RWPE2 (cell line): Measurements from ENCODE around the gene TPM4.

Source experiments
- ATAC-seq: fragments of 200-7000 bp; cut with Tn5 transposase; 3 replicates; pipeline ENCODE4 v1.9.1; 2021; ENCODE audit warnings: low read depth
- DNase-seq: peaks from one replicate; pipeline ENCODE4 v3.0.0-alpha.2; 2020; ENCODE audit warnings: low spot score
- H3K27ac ChIP-seq: fragments of 450-650 bp; 2 replicates; pipeline ENCODE4 v1.5.1; 2017; ENCODE audit warnings: mild to moderate bottlenecking; ENCODE audit not compliant: poor library complexity, severe bottlenecking
- H3K27me3 ChIP-seq: fragments of 250-450 bp; sonication (Bioruptor Pico); 2 replicates; pipeline ENCODE4 v1.5.1; 2021; ENCODE audit warnings: mild to moderate bottlenecking, moderate library complexity; ENCODE audit not compliant: insufficient read depth, poor library complexity, severe bottlenecking
- H3K36me3 ChIP-seq: fragments of 250-450 bp; sonication (Bioruptor Pico); 2 replicates; pipeline ENCODE4 v1.5.1; 2020; ENCODE audit warnings: low read depth, mild to moderate bottlenecking, moderate library complexity
- H3K4me1 ChIP-seq: fragments of 250-450 bp; sonication (Bioruptor Pico); 2 replicates; pipeline ENCODE4 v1.5.1; 2021; ENCODE audit warnings: mild to moderate bottlenecking, moderate library complexity; ENCODE audit not compliant: insufficient read depth, poor library complexity, severe bottlenecking
- H3K4me3 ChIP-seq: fragments of 250-450 bp; sonication (Bioruptor Pico); 2 replicates; pipeline ENCODE4 v1.5.1; 2021; ENCODE audit warnings: mild to moderate bottlenecking, moderate library complexity; ENCODE audit not compliant: severe bottlenecking
- H3K9me3 ChIP-seq: fragments of 250-450 bp; sonication (Bioruptor Pico); 2 replicates; pipeline ENCODE4 v1.5.1; 2021; ENCODE audit warnings: mild to moderate bottlenecking, moderate library complexity; ENCODE audit not compliant: severe bottlenecking
- TF ChIP-seq, protein P1 (sequence below): fragments of 450-650 bp; IDR thresholded peaks from one replicate; pipeline ENCODE4 v1.5.1; 2017; ENCODE audit warnings: mild to moderate bottlenecking, moderate library complexity; ENCODE audit not compliant: poor library complexity, severe bottlenecking

TPM4 gene

DNA sequence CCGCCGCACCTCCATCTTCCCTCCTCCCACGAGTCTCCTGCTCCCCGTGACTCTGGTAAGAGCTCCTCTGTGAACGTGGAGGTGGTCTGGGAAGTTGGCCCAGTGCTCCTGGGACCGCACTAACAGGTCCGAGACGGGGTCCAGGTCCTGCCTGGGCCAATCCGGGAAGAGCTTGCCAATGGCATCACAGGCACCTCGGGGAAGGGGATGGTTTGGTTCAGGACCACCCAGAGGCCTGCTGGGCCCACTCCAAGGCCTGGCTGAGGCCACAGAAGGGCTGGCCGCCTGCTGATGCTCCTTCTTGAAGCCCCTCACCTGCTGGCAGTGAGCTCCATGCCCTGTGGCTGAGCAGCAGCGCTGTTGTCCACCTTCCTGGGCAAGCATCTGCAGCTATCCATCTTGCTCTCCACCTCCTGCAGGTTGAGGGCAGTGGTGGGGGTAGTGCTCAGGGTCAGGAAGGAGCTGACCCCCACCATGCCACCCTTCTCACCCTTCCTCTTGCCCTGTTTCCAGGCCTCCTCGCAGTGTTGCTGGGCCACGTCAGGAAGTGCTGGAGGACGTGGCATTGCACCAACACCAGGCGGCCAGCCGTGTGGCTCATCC is 41.2 kb upstream of the TPM4 start:
- ATAC-seq (no peak), DNase-seq (no peak)
- H3K9me3 ChIP-seq, result no peaks in the 10 kb centered on the region
- H3K4me1 ChIP-seq, result no peaks in the 10 kb centered on the region
- TF ChIP-seq, protein P1, sequence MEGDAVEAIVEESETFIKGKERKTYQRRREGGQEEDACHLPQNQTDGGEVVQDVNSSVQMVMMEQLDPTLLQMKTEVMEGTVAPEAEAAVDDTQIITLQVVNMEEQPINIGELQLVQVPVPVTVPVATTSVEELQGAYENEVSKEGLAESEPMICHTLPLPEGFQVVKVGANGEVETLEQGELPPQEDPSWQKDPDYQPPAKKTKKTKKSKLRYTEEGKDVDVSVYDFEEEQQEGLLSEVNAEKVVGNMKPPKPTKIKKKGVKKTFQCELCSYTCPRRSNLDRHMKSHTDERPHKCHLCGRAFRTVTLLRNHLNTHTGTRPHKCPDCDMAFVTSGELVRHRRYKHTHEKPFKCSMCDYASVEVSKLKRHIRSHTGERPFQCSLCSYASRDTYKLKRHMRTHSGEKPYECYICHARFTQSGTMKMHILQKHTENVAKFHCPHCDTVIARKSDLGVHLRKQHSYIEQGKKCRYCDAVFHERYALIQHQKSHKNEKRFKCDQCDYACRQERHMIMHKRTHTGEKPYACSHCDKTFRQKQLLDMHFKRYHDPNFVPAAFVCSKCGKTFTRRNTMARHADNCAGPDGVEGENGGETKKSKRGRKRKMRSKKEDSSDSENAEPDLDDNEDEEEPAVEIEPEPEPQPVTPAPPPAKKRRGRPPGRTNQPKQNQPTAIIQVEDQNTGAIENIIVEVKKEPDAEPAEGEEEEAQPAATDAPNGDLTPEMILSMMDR, result no peak
- H3K27me3 ChIP-seq, result no peaks in the 10 kb centered on the region
- no peak overlapping the region for H3K27ac ChIP-seq
- no peaks in the 10 kb centered on the region for H3K36me3 ChIP-seq
- no peak overlapping the region for H3K4me3 ChIP-seq

DNA sequence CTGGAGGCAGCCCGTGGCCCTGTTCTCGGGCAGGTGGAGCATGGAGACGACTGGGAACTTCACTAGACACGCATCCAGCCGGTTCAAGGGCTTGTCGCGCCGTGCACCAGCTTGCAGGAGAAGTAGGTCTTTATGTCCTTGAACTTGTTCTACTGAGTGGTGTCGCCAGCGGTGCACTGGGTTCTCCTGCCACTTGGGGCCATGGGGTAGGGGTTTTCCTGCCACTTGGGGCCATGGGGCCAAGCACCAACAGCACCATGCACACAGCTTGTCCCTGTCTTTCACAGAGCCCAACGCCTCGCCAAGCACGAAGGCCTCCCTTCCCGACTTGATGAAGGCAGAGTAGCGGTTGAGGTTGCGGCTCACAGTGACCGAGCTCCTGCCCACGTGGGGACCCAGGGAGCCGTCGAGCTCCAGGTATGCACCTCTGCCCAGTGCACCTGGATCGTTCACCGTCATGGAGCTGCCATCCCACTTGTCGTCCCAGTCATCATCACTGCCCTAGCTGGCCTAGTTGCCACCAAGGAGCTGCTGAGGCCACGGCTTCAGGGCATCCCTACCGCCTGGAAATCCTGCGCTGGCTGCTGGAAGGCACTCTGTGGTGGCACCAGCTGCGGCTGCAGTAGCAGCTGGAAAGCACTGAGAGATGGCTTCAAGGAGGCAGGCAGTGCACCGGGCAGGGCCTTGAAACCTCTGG is 40.5 kb upstream of the TPM4 start:
- Histone ChIP-seq H3K4me3 (no peak overlapping the region), H3K27ac (no peak overlapping the region), H3K4me1 (no peaks in the 10 kb centered on the region), H3K27me3 (no peaks in the 10 kb centered on the region), H3K36me3 (no peaks in the 10 kb centered on the region), H3K9me3 (no peaks in the 10 kb centered on the region)
- DNase-seq (no peak), ATAC-seq (no peak)
- TF ChIP-seq, protein P1, result no peak

DNA sequence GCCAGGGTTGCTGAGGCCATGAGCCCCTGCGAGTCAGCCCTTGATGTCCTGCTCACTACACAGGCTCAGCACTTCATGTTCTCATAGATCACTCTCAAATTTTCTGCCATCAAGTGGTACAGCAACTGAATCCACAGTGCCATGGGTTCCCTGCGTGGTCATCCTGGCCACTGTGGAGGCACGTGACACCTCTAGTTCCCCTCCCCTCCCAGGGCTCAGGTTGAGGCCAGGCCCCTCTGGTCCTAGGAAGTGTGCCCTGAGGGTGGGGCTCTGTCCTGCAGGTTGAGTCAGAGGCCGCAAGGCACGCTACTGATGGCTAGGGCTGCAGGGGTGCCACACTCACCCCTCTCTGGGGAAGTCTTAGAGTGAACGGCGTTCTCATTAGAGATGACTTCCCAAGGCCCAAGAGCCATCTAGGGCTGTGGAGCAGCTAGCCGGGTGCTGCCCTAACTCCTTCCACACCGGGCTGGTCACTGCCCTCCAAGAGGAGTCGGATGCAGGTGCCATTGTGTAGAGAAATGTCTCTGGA is 39.8 kb upstream of the TPM4 start:
- no peaks in the 10 kb centered on the region for H3K9me3 ChIP-seq
- DNase-seq (no peak), ATAC-seq (no peak)
- H3K36me3 ChIP-seq, result no peaks in the 10 kb centered on the region
- H3K27ac ChIP-seq, result no peak overlapping the region
- H3K27me3 ChIP-seq, result no peaks in the 10 kb centered on the region
- H3K4me3 ChIP-seq, result no peak overlapping the region
- no peaks in the 10 kb centered on the region for H3K4me1 ChIP-seq
- TF ChIP-seq, protein P1, result no peak

- no peaks in the 10 kb centered on the region for H3K4me1 ChIP-seq
- TF ChIP-seq, protein P1, result no peak
- H3K4me3 ChIP-seq, result no peak overlapping the region
- DNase-seq (no peak), ATAC-seq (no peak)
- H3K27me3 ChIP-seq, result no peaks in the 10 kb centered on the region
- no peaks in the 10 kb centered on the region for H3K9me3 ChIP-seq
- H3K36me3 ChIP-seq, result no peaks in the 10 kb centered on the region
- H3K27ac ChIP-seq, result no peak overlapping the region
Measured at GRCh38 chr19:16036941-16037340, 39.4 kb upstream of the TPM4 start.
